ENCODE results near the gene KMT5B.

DNA sequence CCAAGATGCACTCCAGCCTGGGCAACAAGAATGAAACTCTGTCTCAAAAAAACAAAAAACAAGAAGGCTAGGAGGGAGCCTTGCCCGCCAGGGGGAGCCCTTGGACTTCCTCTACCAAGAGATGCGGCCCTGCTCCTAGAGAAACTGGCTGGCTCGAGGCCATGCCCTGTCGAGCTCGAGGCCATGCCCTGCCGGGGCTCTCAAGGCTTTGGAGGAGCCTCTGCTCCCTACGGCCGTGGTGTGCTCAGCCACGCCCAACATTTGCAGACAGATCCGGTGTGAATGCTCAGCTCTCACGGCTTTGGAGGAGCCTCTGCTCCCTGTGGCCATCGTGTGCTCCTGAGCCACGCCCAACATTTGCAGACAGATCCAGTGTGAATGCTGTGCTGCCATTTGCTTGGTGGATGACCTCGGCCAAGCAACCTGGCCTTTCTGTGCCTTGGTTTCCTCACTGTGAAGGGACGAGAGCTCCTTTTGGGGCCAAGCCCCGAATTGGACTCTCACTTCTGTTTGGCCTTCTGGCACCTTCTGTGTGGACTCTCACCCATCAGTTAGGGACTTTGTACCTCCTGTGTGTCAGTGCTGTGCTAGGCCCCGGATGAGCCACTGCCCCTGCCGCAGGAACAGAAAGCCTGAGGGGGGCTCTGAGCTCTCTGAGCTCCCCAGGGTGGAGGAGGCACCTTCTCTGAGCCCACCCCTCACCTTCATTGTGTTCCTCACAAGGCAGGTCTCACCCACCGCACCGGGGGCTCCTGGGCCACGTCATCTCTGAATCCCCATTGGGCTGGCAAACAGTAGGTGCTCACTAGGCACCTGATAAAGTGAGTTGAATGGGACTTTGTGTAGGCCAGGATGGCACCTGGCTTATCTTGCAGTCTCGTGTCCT, 44.6 kb upstream of the KMT5B start:
- TF ChIP-seq, protein P1, sequence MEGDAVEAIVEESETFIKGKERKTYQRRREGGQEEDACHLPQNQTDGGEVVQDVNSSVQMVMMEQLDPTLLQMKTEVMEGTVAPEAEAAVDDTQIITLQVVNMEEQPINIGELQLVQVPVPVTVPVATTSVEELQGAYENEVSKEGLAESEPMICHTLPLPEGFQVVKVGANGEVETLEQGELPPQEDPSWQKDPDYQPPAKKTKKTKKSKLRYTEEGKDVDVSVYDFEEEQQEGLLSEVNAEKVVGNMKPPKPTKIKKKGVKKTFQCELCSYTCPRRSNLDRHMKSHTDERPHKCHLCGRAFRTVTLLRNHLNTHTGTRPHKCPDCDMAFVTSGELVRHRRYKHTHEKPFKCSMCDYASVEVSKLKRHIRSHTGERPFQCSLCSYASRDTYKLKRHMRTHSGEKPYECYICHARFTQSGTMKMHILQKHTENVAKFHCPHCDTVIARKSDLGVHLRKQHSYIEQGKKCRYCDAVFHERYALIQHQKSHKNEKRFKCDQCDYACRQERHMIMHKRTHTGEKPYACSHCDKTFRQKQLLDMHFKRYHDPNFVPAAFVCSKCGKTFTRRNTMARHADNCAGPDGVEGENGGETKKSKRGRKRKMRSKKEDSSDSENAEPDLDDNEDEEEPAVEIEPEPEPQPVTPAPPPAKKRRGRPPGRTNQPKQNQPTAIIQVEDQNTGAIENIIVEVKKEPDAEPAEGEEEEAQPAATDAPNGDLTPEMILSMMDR (conservative IDR thresholded peaks at IDR 0.05), result peak; percentile 95
- TF ChIP-seq EZH2 (IDR thresholded peaks at IDR 0.05; ENCODE audit: low read depth), result no peak

Measured in PC-9 (cell line).